GM12801 (cell line): ENCODE measurements around the gene CNPPD1.

Source experiments
- CTCF ChIP-seq: IDR thresholded peaks from one replicate; pipeline ENCODE4 v1.5.1; 2011; ENCODE audit warnings: control low read depth; ENCODE audit not compliant: insufficient read length; ENCODE audit errors: extremely low read depth

CNPPD1 gene

GRCh38 chr2:219218732-219219701 lies 42.3 kb upstream of the CNPPD1 start, which contains the start of gene ABCB6:
Gene ABCB6, minus strand, starts transcription at chr2:219218958. Its CDS starts 285 bp downstream, at chr2:219218673.
- TF ChIP-seq CTCF: no peak

GRCh38 chr2:219218217-219218731 lies 41.5 kb upstream of the CNPPD1 start:
- TF ChIP-seq CTCF: no peak

- no peak for TF ChIP-seq CTCF
Measured at GRCh38 chr2:219216535-219216915, 39.8 kb upstream of the CNPPD1 start.

- no peak for TF ChIP-seq CTCF
Measured at GRCh38 chr2:219215871-219216534, 39.3 kb upstream of the CNPPD1 start.

GRCh38 chr2:219214786-219215185 lies 38.1 kb upstream of the CNPPD1 start:
- no peak for TF ChIP-seq CTCF

GRCh38 chr2:219214141-219214540 lies 37.4 kb upstream of the CNPPD1 start:
- TF ChIP-seq CTCF: no peak

- TF ChIP-seq CTCF: no peak
Measured at GRCh38 chr2:219213486-219214071, 36.9 kb upstream of the CNPPD1 start.
